ENCODE measurements around the gene ASMTL.

GRCh38 chrX:1387141-1387776, 65.5 kb downstream of the ASMTL start:
- TF ChIP-seq, protein P1, sequence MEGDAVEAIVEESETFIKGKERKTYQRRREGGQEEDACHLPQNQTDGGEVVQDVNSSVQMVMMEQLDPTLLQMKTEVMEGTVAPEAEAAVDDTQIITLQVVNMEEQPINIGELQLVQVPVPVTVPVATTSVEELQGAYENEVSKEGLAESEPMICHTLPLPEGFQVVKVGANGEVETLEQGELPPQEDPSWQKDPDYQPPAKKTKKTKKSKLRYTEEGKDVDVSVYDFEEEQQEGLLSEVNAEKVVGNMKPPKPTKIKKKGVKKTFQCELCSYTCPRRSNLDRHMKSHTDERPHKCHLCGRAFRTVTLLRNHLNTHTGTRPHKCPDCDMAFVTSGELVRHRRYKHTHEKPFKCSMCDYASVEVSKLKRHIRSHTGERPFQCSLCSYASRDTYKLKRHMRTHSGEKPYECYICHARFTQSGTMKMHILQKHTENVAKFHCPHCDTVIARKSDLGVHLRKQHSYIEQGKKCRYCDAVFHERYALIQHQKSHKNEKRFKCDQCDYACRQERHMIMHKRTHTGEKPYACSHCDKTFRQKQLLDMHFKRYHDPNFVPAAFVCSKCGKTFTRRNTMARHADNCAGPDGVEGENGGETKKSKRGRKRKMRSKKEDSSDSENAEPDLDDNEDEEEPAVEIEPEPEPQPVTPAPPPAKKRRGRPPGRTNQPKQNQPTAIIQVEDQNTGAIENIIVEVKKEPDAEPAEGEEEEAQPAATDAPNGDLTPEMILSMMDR (conservative IDR thresholded peaks at IDR 0.05; ENCODE audit: low read depth in 2 of 2) = no peak
- 0 out of 2 replicates have a peak, but pooled peaks have one; percentile 35 for TF ChIP-seq POLR2AphosphoS5 (IDR thresholded peaks at IDR 0.05; ENCODE audit: low read depth)
- TF ChIP-seq EZH2 (IDR thresholded peaks at IDR 0.05; ENCODE audit: low read depth, unreplicated experiment) = no peak
- TF ChIP-seq, protein P2, sequence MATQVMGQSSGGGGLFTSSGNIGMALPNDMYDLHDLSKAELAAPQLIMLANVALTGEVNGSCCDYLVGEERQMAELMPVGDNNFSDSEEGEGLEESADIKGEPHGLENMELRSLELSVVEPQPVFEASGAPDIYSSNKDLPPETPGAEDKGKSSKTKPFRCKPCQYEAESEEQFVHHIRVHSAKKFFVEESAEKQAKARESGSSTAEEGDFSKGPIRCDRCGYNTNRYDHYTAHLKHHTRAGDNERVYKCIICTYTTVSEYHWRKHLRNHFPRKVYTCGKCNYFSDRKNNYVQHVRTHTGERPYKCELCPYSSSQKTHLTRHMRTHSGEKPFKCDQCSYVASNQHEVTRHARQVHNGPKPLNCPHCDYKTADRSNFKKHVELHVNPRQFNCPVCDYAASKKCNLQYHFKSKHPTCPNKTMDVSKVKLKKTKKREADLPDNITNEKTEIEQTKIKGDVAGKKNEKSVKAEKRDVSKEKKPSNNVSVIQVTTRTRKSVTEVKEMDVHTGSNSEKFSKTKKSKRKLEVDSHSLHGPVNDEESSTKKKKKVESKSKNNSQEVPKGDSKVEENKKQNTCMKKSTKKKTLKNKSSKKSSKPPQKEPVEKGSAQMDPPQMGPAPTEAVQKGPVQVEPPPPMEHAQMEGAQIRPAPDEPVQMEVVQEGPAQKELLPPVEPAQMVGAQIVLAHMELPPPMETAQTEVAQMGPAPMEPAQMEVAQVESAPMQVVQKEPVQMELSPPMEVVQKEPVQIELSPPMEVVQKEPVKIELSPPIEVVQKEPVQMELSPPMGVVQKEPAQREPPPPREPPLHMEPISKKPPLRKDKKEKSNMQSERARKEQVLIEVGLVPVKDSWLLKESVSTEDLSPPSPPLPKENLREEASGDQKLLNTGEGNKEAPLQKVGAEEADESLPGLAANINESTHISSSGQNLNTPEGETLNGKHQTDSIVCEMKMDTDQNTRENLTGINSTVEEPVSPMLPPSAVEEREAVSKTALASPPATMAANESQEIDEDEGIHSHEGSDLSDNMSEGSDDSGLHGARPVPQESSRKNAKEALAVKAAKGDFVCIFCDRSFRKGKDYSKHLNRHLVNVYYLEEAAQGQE (IDR thresholded peaks at IDR 0.05; ENCODE audit: unreplicated experiment) = no peak
- no peak for TF ChIP-seq STAT1 (IDR thresholded peaks at IDR 0.05; ENCODE audit: unreplicated experiment)
- no peak for TF ChIP-seq EZH2phosphoT487 (IDR thresholded peaks at IDR 0.05; ENCODE audit: unreplicated experiment)
- no peak for TF ChIP-seq ETS1 (IDR thresholded peaks at IDR 0.05)
- TF ChIP-seq ZNF331 (CRISPR knock-in tag; IDR thresholded peaks at IDR 0.05; ENCODE audit: low read depth) = no peak

Data from GM23338 (cell line).